Ishikawa (cell line): Measurements from ENCODE around the gene LIMA1.

Source experiments
- CEBPB ChIP-seq: IDR thresholded peaks from 2 replicates; pipeline ENCODE4 v1.6.1; 2012
- CREB1 ChIP-seq: IDR thresholded peaks from 2 replicates; pipeline ENCODE4 v1.6.1; 2012; ENCODE audit warnings: low read depth
- EGR1 ChIP-seq: IDR thresholded peaks from 2 replicates; pipeline ENCODE4 v1.6.1; 2012
- EP300 ChIP-seq: IDR thresholded peaks from 2 replicates; pipeline ENCODE4 v1.6.1; 2012; ENCODE audit warnings: borderline replicate concordance
- FOXM1 ChIP-seq: IDR thresholded peaks from 2 replicates; pipeline ENCODE4 v1.6.1; 2012; ENCODE audit warnings: low read depth, borderline replicate concordance
- MAX ChIP-seq: IDR thresholded peaks from 2 replicates; pipeline ENCODE4 v1.6.1; 2012
- NFIC ChIP-seq: IDR thresholded peaks from 2 replicates; pipeline ENCODE4 v1.6.1; 2012
- RAD21 ChIP-seq: IDR thresholded peaks from 2 replicates; pipeline ENCODE4 v1.6.1; 2012; ENCODE audit warnings: low read depth
- TAF1 ChIP-seq: IDR thresholded peaks from 2 replicates; pipeline ENCODE4 v1.6.1; 2012; ENCODE audit warnings: low read depth, mild to moderate bottlenecking
- TEAD4 ChIP-seq: IDR thresholded peaks from 2 replicates; pipeline ENCODE4 v1.6.1; 2012
- YY1 ChIP-seq: IDR thresholded peaks from 2 replicates; pipeline ENCODE4 v1.6.1; 2012; ENCODE audit warnings: low read depth
- TF ChIP-seq, protein P1 (sequence below): IDR thresholded peaks from 2 replicates; pipeline ENCODE4 v1.6.1; 2012; ENCODE audit warnings: low read depth, mild to moderate bottlenecking

- TF ChIP-seq CREB1 (no peak), MAX (no peak), TAF1 (no peak), RAD21 (no peak), FOXM1 (no peak), EGR1 (no peak), YY1 (no peak), EP300 (no peak), CEBPB (no peak), TEAD4 (no peak), NFIC (no peak)
- TF ChIP-seq, protein P1, sequence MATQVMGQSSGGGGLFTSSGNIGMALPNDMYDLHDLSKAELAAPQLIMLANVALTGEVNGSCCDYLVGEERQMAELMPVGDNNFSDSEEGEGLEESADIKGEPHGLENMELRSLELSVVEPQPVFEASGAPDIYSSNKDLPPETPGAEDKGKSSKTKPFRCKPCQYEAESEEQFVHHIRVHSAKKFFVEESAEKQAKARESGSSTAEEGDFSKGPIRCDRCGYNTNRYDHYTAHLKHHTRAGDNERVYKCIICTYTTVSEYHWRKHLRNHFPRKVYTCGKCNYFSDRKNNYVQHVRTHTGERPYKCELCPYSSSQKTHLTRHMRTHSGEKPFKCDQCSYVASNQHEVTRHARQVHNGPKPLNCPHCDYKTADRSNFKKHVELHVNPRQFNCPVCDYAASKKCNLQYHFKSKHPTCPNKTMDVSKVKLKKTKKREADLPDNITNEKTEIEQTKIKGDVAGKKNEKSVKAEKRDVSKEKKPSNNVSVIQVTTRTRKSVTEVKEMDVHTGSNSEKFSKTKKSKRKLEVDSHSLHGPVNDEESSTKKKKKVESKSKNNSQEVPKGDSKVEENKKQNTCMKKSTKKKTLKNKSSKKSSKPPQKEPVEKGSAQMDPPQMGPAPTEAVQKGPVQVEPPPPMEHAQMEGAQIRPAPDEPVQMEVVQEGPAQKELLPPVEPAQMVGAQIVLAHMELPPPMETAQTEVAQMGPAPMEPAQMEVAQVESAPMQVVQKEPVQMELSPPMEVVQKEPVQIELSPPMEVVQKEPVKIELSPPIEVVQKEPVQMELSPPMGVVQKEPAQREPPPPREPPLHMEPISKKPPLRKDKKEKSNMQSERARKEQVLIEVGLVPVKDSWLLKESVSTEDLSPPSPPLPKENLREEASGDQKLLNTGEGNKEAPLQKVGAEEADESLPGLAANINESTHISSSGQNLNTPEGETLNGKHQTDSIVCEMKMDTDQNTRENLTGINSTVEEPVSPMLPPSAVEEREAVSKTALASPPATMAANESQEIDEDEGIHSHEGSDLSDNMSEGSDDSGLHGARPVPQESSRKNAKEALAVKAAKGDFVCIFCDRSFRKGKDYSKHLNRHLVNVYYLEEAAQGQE = no peak
Measured at GRCh38 chr12:50263832-50264231, 19.5 kb downstream of the LIMA1 start.
